GM12878 (cell line): ENCODE data around the gene NPAS1. TPM values are rescaled to one million over a fixed set of nuclear protein-coding genes. Genes with fewer than 3 reads are reported as not detected.

Experiments used
- ATAC-seq: fragments of 200-7000 bp; cut with Tn5 transposase; 3 replicates; pipeline ENCODE4 v1.9.1; 2020; ENCODE audit warnings: mild to moderate bottlenecking, moderate library complexity
- BruUV-seq: library from RNA; stranded (reverse); fragments of 400-500 nt; replicated peaks from 2 replicates; lab custom pipeline; 2021; lab: Mats Ljungman, UMichigan
- CTCF ChIA-PET: fragments of 300-600 bp; sonication (Branson Sonifier 250); formaldehyde crosslinking; extraction: SDS; loops from one replicate; lab custom pipeline; 2021; ENCODE audit warnings: inconsistent platforms; lab: Yijun Ruan, JAX
- POLR2A ChIA-PET: fragments of 350-600 bp; formaldehyde crosslinking; extraction: SDS; loops from one replicate; lab custom pipeline; 2021; ENCODE audit warnings: inconsistent platforms; lab: Charles Lee
- RAD21 ChIA-PET: fragments of 300-600 bp; sonication (Branson Sonifier 250); formaldehyde crosslinking; loops from one replicate; lab custom pipeline; 2023; ENCODE audit warnings: antibody characterized with exemption; ENCODE audit not compliant: unreplicated experiment; lab: Charles Lee
- SMC1A ChIA-PET: fragments of 300-600 bp; sonication (Branson Sonifier 250); formaldehyde crosslinking; loops from one replicate; lab custom pipeline; 2023; ENCODE audit not compliant: unreplicated experiment, uncharacterized antibody; lab: Charles Lee
- DNase-seq: peaks from one replicate; pipeline ENCODE4 v3.0.0-alpha.2; 2011; ENCODE audit warnings: low read depth, low spot score
- FAIRE-seq: peaks from 3 replicates; lab custom pipeline; 2011; peaks lifted over from hg19 to GRCh38; lab: Jason Lieb, UNC
- H2AFZ ChIP-seq: 2 replicates; pipeline ENCODE4 v1.6.0; 2011; ENCODE audit warnings: low read depth, low read length, control low read depth; ENCODE audit not compliant: control insufficient read depth
- H3K27ac ChIP-seq: 2 replicates; pipeline ENCODE4 v1.5.1; 2011; ENCODE audit warnings: control low read depth; ENCODE audit not compliant: control insufficient read depth, insufficient read depth
- H3K27me3 ChIP-seq, 2 experiments: replicated peaks in 1 of 2; 2 replicates each; pipeline versions ENCODE4 v1.6.0 to v1.6.1; 2011; ENCODE audit warnings: low read length in 1 of 2; ENCODE audit not compliant: control insufficient read depth in 2 of 2, insufficient read depth in 2 of 2
- H3K36me3 ChIP-seq, 2 experiments: 2 replicates each; pipeline ENCODE4 v1.5.1; 2011; ENCODE audit warnings: low read length in 1 of 2; ENCODE audit not compliant: control insufficient read depth in 2 of 2, insufficient read depth in 2 of 2
- H3K4me1 ChIP-seq: 2 replicates; pipeline ENCODE4 v1.6.1; 2011; ENCODE audit warnings: mild to moderate bottlenecking, low read length, moderate library complexity, mixed read lengths; ENCODE audit not compliant: control insufficient read depth, insufficient read depth
- H3K4me2 ChIP-seq: 2 replicates; pipeline ENCODE4 v1.6.0; 2011; ENCODE audit warnings: control low read depth; ENCODE audit not compliant: control insufficient read depth, insufficient read depth
- H3K4me3 ChIP-seq: fragments of 200-600 bp; sonication (generic); 2 replicates; pipeline ENCODE4 v1.5.1; 2016
- H3K79me2 ChIP-seq: 2 replicates; pipeline ENCODE4 v1.6.0; 2011; ENCODE audit warnings: low read length; ENCODE audit not compliant: control insufficient read depth, insufficient read depth
- H3K9ac ChIP-seq: 2 replicates; pipeline ENCODE4 v1.8.0; 2011; ENCODE audit warnings: low read length, control low read depth, mixed read lengths; ENCODE audit not compliant: control insufficient read depth, insufficient read depth
- H3K9me3 ChIP-seq: replicated peaks from 3 replicates; pipeline ENCODE4 v1.5.1; 2011; ENCODE audit warnings: mild to moderate bottlenecking, low read length; ENCODE audit not compliant: control insufficient read depth, insufficient read depth
- H4K20me1 ChIP-seq: 2 replicates; pipeline ENCODE4 v1.6.0; 2011; ENCODE audit not compliant: control insufficient read depth, insufficient read depth
- BACH1 ChIP-seq: fragments of 450-650 bp; IDR thresholded peaks from 2 replicates; pipeline ENCODE4 v1.6.1; 2017; ENCODE audit warnings: mild to moderate bottlenecking, borderline replicate concordance
- EGR1 ChIP-seq, 2 experiments: IDR thresholded peaks; 1 replicate in 1 of 2; 2 replicates in 1 of 2; pipeline ENCODE4 v1.6.1; 2011 to 2012; ENCODE audit warnings: low read depth in 2 of 2, low read length in 2 of 2, borderline replicate concordance in 1 of 2, mild to moderate bottlenecking in 1 of 2, moderate library complexity in 1 of 2
- MEF2B ChIP-seq: fragments of 450-650 bp; IDR thresholded peaks from 2 replicates; pipeline ENCODE4 v1.6.1; 2018; ENCODE audit warnings: mild to moderate bottlenecking, moderate library complexity; ENCODE audit not compliant: partially characterized antibody, poor library complexity, severe bottlenecking
- MTA2 ChIP-seq: fragments of 450-650 bp; IDR thresholded peaks from 2 replicates; pipeline ENCODE4 v1.6.1; 2016; ENCODE audit warnings: low read depth, mild to moderate bottlenecking, moderate library complexity
- NR2F1 ChIP-seq: fragments of 450-650 bp; conservative IDR thresholded peaks from 2 replicates; pipeline ENCODE4 v1.6.1; 2017; ENCODE audit warnings: mild to moderate bottlenecking
- ZSCAN29 ChIP-seq: fragments of 450-650 bp; IDR thresholded peaks from 2 replicates; pipeline ENCODE4 v1.6.1; 2017; ENCODE audit warnings: mild to moderate bottlenecking, moderate library complexity
- WGBS: methylation state at CpG from one replicate; pipeline ENCODE4 v1.1.6; 2016; ENCODE audit warnings: low lambda C conversion rate; ENCODE audit not compliant: insufficient replicate concordance, insufficient coverage; ENCODE audit errors: missing lambda C conversion rate; 5-methylcytosine and 5-hydroxymethylcytosine counted together
- in situ Hi-C: fragments of 300-500 bp; cut with MboI; formaldehyde crosslinking; loops from 9 replicates; pipeline ENCODE4 v1.14.3; 2018; ENCODE audit warnings: mixed read lengths
- intact Hi-C: fragments of 100-400 bp; cut with micrococcal nuclease; formaldehyde crosslinking; loops from one replicate; pipeline ENCODE4 v1.14.2; 2022; ENCODE audit not compliant: unreplicated experiment
- polyA plus RNA-seq, 11 experiments: library from polyadenylated mRNA; depleted of rRNA in 4 of 11; unstranded in 6 of 11; stranded (reverse) in 5 of 11; fragments of >200 nt; fragmentation: Nextera tagmentation in 4 of 11; fragmentation: Illumina TruSeq in 1 of 11; extraction: Ambion mirVana in 4 of 11; extraction: Trizol in 1 of 11; gene quantifications; 1 replicate in 1 of 11; 2 replicates in 10 of 11; pipeline versions ENCODE4 v1.2.1 to v1.2.3, GENCODE V29; 2011 to 2016; ENCODE audit warnings: inconsistent platforms in 2 of 11, missing spikeins in 2 of 11, low read depth in 1 of 11
- total RNA-seq, 4 experiments: library from RNA; depleted of rRNA in 3 of 4; stranded (reverse); fragments of >200 nt in 3 of 4; fragmentation: Illumina TruSeq in 1 of 4; extraction: Trizol in 1 of 4; gene quantifications; 2 replicates each; pipeline versions ENCODE4 v1.2.1 to v1.2.3, GENCODE V29; 2013 to 2021
- TF ChIP-seq, protein P1 (sequence below): fragments of 450-650 bp; IDR thresholded peaks from 2 replicates; pipeline ENCODE4 v1.6.1; 2014; ENCODE audit warnings: mild to moderate bottlenecking

The NPAS1 gene
- total and polyA plus RNA-seq, 10 of the 15 experiments (the other 5 are each of a cell fraction or from before 2014, with no cell fraction given) = 0.14 to 0.72 (median 0.28) TPM; not detected in 3

- RAD21 ChIA-PET = no interaction called here
- peak overlapping the region; percentile 25 for H3K4me2 ChIP-seq
- no peak overlapping the region for H3K27ac ChIP-seq
- no peaks in the 10 kb centered on the region for H3K4me1 ChIP-seq
- no peak overlapping the region for H3K4me3 ChIP-seq
- no peaks in the 10 kb centered on the region for H3K79me2 ChIP-seq
- DNase-seq (no peak), ATAC-seq (peak; percentile 44; the same call in 2 of the 3 replicates), FAIRE-seq (no peak)
- POLR2A ChIA-PET = no interaction called here
- TF ChIP-seq ZSCAN29 (no peak), MTA2 (no peak), MEF2B (peak; percentile 78), NR2F1 (peak; percentile 88), BACH1 (0 out of 2 replicates have a peak, but pooled peaks have one; percentile 28), EGR1 (IDR thresholded peaks at IDR 0.05; ENCODE audit: borderline replicate concordance in 1 of 2, low read depth in 2 of 2, low read length in 2 of 2) (peak in 1 of 2 experiments; percentile 57; a peak in 2 of 3 replicates)
- TF ChIP-seq, protein P1, sequence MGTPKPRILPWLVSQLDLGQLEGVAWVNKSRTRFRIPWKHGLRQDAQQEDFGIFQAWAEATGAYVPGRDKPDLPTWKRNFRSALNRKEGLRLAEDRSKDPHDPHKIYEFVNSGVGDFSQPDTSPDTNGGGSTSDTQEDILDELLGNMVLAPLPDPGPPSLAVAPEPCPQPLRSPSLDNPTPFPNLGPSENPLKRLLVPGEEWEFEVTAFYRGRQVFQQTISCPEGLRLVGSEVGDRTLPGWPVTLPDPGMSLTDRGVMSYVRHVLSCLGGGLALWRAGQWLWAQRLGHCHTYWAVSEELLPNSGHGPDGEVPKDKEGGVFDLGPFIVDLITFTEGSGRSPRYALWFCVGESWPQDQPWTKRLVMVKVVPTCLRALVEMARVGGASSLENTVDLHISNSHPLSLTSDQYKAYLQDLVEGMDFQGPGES = no peak
- SMC1A ChIA-PET = no interaction called here
- H3K9ac ChIP-seq = no peak overlapping the region
- no TSS peak for BruUV-seq
- CTCF ChIA-PET = no interaction called here
- intact Hi-C loops = no loop called here
- WGBS = 5% methylated on average over 27 of the region's 37 CpGs
- no peaks in the 10 kb centered on the region for H3K9me3 ChIP-seq
- in situ Hi-C loops = no loop called here
- peaks cover 11 to 28% of the 10 kb centered on the region in 2 experiments for H3K27me3 ChIP-seq
- H4K20me1 ChIP-seq = peaks cover 3% of the 10 kb centered on the region; the same call in 1 of the 2 replicates
- no peaks in the 10 kb centered on the region for H3K36me3 ChIP-seq
- no peak overlapping the region for H2AFZ ChIP-seq
Observed at GRCh38 chr19:47020992-47021496, 1.4 kb downstream of the NPAS1 start.
